Mammary epithelial cell (primary cell): Measurements from ENCODE around the gene DEFB126.
A peak's percentile ranks its signal among the peaks of the same experiment; 100 is the strongest.

Source experiments
- EZH2 ChIP-seq: IDR thresholded peaks from 2 replicates; pipeline ENCODE4 v1.6.1; 2012; ENCODE audit warnings: low read length, inconsistent platforms, borderline replicate concordance
- TF ChIP-seq, protein P1 (sequence below), 2 donors: IDR thresholded peaks in 1 of 2; conservative IDR thresholded peaks in 1 of 2; 2 replicates each; pipeline ENCODE4 v1.5.1; 2011 to 2012; ENCODE audit warnings: inconsistent platforms in 2 of 2, low read length in 2 of 2, mild to moderate bottlenecking in 2 of 2, control low read depth in 1 of 2, low read depth in 1 of 2; ENCODE audit not compliant: insufficient read depth in 1 of 2; ENCODE audit errors: extremely low read depth in 1 of 2

DNA sequence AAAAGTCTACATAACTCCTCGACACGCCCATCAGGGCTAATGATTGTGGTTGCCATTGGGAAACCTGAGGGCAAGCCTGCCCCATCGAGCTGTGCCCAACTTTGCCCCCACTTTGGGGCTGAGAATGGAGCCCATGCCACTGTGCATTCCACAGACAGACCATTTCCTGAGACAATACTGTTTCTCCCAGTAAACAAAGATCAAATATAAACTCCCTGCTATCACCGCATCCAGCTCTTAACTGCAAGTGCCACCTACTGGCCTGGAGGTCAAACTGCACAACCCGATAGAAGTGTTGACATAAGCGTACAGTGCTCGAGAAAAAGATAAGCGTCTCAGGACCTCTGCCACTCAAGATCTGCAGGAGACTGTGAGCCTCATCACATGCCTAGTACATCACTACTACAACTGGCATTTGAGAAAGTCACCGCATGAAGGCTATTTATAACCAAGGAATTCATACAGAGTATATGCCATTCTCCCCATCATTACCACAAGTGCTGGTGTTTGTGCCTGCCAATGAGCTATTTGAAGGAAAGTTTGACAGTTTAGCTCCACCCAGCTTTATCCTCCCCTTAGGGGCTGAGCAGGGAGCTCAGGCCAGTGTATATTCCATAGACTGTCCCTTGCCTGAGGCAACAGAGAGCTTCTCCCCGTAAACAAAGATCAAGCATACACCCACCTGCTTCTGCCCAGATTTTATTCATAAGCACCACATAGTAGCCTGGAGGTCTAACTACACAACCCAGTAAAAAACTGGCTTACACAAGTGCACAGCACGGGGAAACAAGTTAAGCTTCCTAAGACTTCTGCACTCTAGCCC is 4.5 kb upstream of the DEFB126 start:
- TF ChIP-seq, protein P1, sequence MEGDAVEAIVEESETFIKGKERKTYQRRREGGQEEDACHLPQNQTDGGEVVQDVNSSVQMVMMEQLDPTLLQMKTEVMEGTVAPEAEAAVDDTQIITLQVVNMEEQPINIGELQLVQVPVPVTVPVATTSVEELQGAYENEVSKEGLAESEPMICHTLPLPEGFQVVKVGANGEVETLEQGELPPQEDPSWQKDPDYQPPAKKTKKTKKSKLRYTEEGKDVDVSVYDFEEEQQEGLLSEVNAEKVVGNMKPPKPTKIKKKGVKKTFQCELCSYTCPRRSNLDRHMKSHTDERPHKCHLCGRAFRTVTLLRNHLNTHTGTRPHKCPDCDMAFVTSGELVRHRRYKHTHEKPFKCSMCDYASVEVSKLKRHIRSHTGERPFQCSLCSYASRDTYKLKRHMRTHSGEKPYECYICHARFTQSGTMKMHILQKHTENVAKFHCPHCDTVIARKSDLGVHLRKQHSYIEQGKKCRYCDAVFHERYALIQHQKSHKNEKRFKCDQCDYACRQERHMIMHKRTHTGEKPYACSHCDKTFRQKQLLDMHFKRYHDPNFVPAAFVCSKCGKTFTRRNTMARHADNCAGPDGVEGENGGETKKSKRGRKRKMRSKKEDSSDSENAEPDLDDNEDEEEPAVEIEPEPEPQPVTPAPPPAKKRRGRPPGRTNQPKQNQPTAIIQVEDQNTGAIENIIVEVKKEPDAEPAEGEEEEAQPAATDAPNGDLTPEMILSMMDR (conservative IDR thresholded peaks at IDR 0.05 in 1 of 2, IDR thresholded peaks at IDR 0.05 in 1 of 2; ENCODE audit: extremely low read depth in 1 of 2, insufficient read depth in 1 of 2, low read depth in 1 of 2, low read length in 2 of 2) = peak; percentile 36 to 43
- no peak for TF ChIP-seq EZH2
